GM06990 (cell line): ENCODE measurements around the gene FHIP1A.

Source experiments
- DNase-seq: peaks from one replicate; pipeline ENCODE4 v3.0.0-alpha.2; 2011; ENCODE audit not compliant: insufficient read length; ENCODE audit errors: extremely low read depth
- H3K27me3 ChIP-seq: replicated peaks from 2 replicates; pipeline ENCODE4 v1.6.0; 2011; ENCODE audit warnings: low read length; ENCODE audit not compliant: control insufficient read depth, insufficient read depth
- H3K36me3 ChIP-seq: 2 replicates; pipeline ENCODE4 v1.5.1; 2011; ENCODE audit warnings: low read length; ENCODE audit not compliant: control insufficient read depth, insufficient read depth
- H3K4me3 ChIP-seq: replicated peaks from 2 replicates; pipeline ENCODE4 v1.5.1; 2011; ENCODE audit warnings: low read depth, mild to moderate bottlenecking, control low read depth, low read length
- TF ChIP-seq, protein P1 (sequence below): IDR thresholded peaks from 2 replicates; pipeline ENCODE4 v1.5.1; 2011; ENCODE audit warnings: low read length, control low read depth, mild to moderate bottlenecking, inconsistent platforms; ENCODE audit not compliant: insufficient read depth, poor library complexity, severe bottlenecking

FHIP1A gene

DNA sequence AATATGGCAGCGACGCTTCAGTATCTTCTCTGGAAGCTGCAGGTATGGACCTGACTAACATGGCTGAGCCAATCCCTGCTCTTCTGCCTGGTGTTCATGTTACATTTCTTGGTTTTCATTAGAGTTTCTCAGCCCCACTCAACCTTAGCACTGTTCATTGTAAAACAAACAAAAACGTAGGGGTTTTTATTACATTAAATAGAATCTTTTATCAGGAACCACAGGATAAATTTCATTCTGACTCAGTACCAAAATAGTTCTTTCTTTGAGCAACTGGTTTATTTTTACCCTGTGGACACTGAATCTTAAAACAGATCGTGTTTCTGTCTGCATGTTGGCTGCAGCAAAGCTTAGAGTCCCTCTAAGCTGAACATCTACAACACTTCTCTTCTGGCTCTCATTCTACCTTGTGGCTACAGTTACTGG is 27.1 kb downstream of the FHIP1A start:
- TF ChIP-seq, protein P1, sequence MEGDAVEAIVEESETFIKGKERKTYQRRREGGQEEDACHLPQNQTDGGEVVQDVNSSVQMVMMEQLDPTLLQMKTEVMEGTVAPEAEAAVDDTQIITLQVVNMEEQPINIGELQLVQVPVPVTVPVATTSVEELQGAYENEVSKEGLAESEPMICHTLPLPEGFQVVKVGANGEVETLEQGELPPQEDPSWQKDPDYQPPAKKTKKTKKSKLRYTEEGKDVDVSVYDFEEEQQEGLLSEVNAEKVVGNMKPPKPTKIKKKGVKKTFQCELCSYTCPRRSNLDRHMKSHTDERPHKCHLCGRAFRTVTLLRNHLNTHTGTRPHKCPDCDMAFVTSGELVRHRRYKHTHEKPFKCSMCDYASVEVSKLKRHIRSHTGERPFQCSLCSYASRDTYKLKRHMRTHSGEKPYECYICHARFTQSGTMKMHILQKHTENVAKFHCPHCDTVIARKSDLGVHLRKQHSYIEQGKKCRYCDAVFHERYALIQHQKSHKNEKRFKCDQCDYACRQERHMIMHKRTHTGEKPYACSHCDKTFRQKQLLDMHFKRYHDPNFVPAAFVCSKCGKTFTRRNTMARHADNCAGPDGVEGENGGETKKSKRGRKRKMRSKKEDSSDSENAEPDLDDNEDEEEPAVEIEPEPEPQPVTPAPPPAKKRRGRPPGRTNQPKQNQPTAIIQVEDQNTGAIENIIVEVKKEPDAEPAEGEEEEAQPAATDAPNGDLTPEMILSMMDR, result no peak
- DNase-seq, result no peak
- Histone ChIP-seq H3K4me3 (no peak overlapping the region), H3K36me3 (no peaks in the 10 kb centered on the region), H3K27me3 (no peaks in the 10 kb centered on the region)

DNA sequence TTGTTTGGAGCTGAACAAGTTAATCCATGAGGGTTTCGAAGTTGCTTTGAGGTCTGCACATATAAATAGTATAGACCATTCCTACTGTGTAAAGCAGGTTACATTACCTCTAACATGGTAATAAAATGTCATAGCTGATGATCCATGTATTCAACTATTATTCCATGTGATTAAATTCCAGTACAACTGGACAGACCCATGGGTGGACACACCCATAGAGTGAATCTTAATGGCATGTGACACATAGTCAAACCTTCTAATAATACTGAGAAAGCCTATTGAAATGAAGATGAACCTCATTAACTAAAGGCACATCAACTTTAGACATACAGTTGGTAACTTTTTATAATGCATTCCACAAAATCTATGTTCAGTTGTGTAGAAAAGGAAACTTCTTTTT is 28.5 kb downstream of the FHIP1A start:
- DNase-seq, result no peak
- TF ChIP-seq, protein P1, result no peak

DNA sequence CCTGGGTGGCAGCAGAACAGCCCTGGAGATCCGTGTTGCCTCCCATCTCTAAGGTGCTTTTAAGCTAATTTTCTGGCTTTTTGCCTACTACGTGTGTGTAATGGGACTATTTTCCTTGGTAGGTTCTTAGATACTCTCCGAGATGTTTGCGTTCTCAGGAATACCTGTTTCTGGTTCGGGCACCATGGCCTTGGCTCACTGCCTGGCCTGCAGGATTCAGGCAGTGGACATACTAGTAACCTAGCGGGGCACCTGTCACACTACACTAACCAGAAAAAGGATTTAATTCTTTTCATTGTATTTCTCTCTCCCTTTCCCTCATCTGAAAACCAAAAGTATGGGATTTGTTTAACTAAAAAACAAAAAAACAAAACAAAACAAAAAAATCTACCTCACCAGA is 29.2 kb downstream of the FHIP1A start:
- Histone ChIP-seq H3K36me3 (no peaks in the 10 kb centered on the region), H3K4me3 (no peak overlapping the region), H3K27me3 (no peaks in the 10 kb centered on the region)
- TF ChIP-seq, protein P1, result no peak
- DNase-seq, result no peak

More for the DNA sequence above, 28.5 kb downstream of the FHIP1A start:
- no peaks in the 10 kb centered on the region for H3K36me3 ChIP-seq
- H3K27me3 ChIP-seq, result no peaks in the 10 kb centered on the region
- H3K4me3 ChIP-seq, result no peak overlapping the region

DNA sequence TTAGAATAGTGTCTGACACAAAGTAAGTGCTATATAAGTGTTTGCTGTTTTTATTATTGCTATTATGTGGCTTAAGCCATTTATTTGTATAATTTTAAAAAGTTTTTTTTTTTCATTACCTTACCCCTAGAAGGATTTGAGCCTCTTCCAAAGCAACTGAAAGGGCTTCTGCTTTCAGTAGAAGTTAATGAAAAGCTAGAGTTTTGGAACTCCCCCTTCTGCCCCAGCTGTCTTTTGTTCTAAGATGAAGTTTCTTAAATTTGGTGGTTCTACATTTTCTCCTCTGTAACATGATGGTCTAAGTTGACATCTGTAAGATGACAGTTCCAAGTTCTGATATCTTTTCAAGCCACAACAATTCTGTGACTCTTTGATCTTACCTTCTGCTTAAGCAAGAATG is 30.3 kb downstream of the FHIP1A start:
- H3K27me3 ChIP-seq, result no peaks in the 10 kb centered on the region
- H3K36me3 ChIP-seq, result no peaks in the 10 kb centered on the region
- DNase-seq, result no peak
- no peak overlapping the region for H3K4me3 ChIP-seq
- TF ChIP-seq, protein P1, result no peak

DNA sequence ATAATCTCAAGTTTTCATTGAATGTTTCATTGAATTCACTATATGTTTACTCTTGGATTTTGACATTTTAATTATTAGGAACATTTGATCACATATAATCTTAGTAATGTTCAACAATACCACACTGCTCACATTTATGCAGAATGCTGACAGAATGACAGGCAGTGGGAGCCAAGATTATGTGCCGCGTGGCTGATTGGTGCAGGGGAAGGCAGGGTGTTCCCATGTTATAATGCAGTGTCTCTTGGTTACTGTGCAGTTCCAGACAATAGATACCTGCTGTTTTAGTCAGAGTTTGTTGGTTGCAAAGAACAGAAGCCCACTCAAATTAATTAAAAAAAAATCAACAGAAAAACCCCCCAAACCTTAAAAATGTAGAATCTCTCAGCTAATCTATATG is 33.0 kb downstream of the FHIP1A start:
- Histone ChIP-seq H3K27me3 (no peaks in the 10 kb centered on the region), H3K36me3 (no peaks in the 10 kb centered on the region), H3K4me3 (no peak overlapping the region)
- DNase-seq, result no peak
- TF ChIP-seq, protein P1, result no peak

DNA sequence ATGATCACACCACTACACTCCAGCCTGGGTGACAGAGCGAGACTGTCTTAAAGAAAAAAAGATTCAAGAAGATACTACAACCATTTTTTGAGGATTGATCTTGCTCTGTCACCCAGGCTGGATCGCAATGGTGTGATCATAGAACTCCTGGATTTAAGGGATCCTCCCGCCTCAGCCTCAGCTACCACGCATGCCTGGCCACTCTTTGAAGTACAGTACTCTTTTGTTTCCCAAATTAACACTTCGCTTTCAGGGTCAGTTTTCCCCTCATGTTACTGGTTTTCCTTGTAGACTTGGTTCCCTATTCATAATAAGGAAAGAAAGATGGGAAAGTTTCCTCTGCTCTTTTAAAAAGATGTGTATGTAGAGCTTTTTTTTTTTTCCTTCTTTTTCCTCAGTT is 34.3 kb downstream of the FHIP1A start:
- TF ChIP-seq, protein P1, result no peak
- DNase-seq, result no peak
- Histone ChIP-seq H3K4me3 (no peak overlapping the region), H3K36me3 (no peaks in the 10 kb centered on the region), H3K27me3 (no peaks in the 10 kb centered on the region)
